Measurements from ENCODE around the gene DTNB.

Gene DTNB

GRCh38 chr2:25664965-25665307, 8.4 kb downstream of the DTNB start:
- TF ChIP-seq CTCF (IDR thresholded peaks at IDR 0.05; ENCODE audit: insufficient read depth, low read length, poor library complexity, severe bottlenecking) (no peak), EZH2phosphoT487 (conservative IDR thresholded peaks at IDR 0.05; ENCODE audit: low read length) (no peak)

GRCh38 chr2:25664183-25664964, 9.0 kb downstream of the DTNB start:
- peaks cover 32% of the 10 kb centered on the region; the same call in 1 of the 2 replicates for H4K20me1 ChIP-seq (ENCODE audit: low read depth, low read length)
- H3K79me2 ChIP-seq (ENCODE audit: insufficient read depth, low read length) = 0 out of 2 replicates have a peak, but pooled peaks cover under 1% of the 10 kb centered on the region
- no peak overlapping the region for H3K27ac ChIP-seq (ENCODE audit: low read depth, low read length)
- no peak overlapping the region for H3K9ac ChIP-seq (ENCODE audit: low read length)
- no peaks in the 10 kb centered on the region for H3F3A ChIP-seq (ENCODE audit: insufficient read depth)
- no peak overlapping the region for H3K4me2 ChIP-seq (ENCODE audit: low read depth, low read length, poor library complexity, severe bottlenecking)
- H3K36me3 ChIP-seq (ENCODE audit: low read length) = no peaks in the 10 kb centered on the region
- no peak overlapping the region for H3K4me3 ChIP-seq (ENCODE audit: insufficient read depth, low read length, poor library complexity, severe bottlenecking)
- H3K9me3 ChIP-seq (ENCODE audit: insufficient read depth, low read length) = no peaks in the 10 kb centered on the region
- H3K9me2 ChIP-seq (replicated peaks; ENCODE audit: insufficient read depth, low read length) = no peaks in the 10 kb centered on the region
- TF ChIP-seq CTCF (IDR thresholded peaks at IDR 0.05; ENCODE audit: insufficient read depth, low read length, poor library complexity, severe bottlenecking) (peak; percentile 43), EZH2phosphoT487 (conservative IDR thresholded peaks at IDR 0.05; ENCODE audit: low read length) (no peak)
- H3K27me3 ChIP-seq (ENCODE audit: low read length) = no peaks in the 10 kb centered on the region
- no peak overlapping the region for H2AFZ ChIP-seq (ENCODE audit: low read depth, low read length, severe bottlenecking)

More at GRCh38 chr2:25664965-25665307, 8.4 kb downstream of the DTNB start:
- H3K4me2 ChIP-seq (ENCODE audit: low read depth, low read length, poor library complexity, severe bottlenecking) = no peak overlapping the region
- H3K9me3 ChIP-seq (ENCODE audit: insufficient read depth, low read length) = no peaks in the 10 kb centered on the region
- H3K36me3 ChIP-seq (ENCODE audit: low read length) = no peaks in the 10 kb centered on the region
- no peak overlapping the region for H3K4me3 ChIP-seq (ENCODE audit: insufficient read depth, low read length, poor library complexity, severe bottlenecking)
- H3K27ac ChIP-seq (ENCODE audit: low read depth, low read length) = no peak overlapping the region
- peaks cover 30% of the 10 kb centered on the region; the same call in 1 of the 2 replicates for H4K20me1 ChIP-seq (ENCODE audit: low read depth, low read length)
- H3K9me2 ChIP-seq (replicated peaks; ENCODE audit: insufficient read depth, low read length) = no peaks in the 10 kb centered on the region
- no peaks in the 10 kb centered on the region for H3F3A ChIP-seq (ENCODE audit: insufficient read depth)
- H2AFZ ChIP-seq (ENCODE audit: low read depth, low read length, severe bottlenecking) = no peak overlapping the region
- H3K9ac ChIP-seq (ENCODE audit: low read length) = no peak overlapping the region
- H3K27me3 ChIP-seq (ENCODE audit: low read length) = no peaks in the 10 kb centered on the region
- 0 out of 2 replicates have a peak, but pooled peaks cover 6% of the 10 kb centered on the region for H3K79me2 ChIP-seq (ENCODE audit: insufficient read depth, low read length)

- no peak overlapping the region for H3K9ac ChIP-seq (ENCODE audit: low read length)
- H3F3A ChIP-seq (ENCODE audit: insufficient read depth) = no peaks in the 10 kb centered on the region
- H3K4me2 ChIP-seq (ENCODE audit: low read depth, low read length, poor library complexity, severe bottlenecking) = no peak overlapping the region
- no peaks in the 10 kb centered on the region for H3K9me3 ChIP-seq (ENCODE audit: insufficient read depth, low read length)
- TF ChIP-seq EZH2phosphoT487 (conservative IDR thresholded peaks at IDR 0.05; ENCODE audit: low read length) (no peak), CTCF (IDR thresholded peaks at IDR 0.05; ENCODE audit: insufficient read depth, low read length, poor library complexity, severe bottlenecking) (no peak)
- H3K79me2 ChIP-seq (ENCODE audit: insufficient read depth, low read length) = no peaks in the 10 kb centered on the region; the same call in 1 of the 2 replicates
- H3K9me2 ChIP-seq (replicated peaks; ENCODE audit: insufficient read depth, low read length) = no peaks in the 10 kb centered on the region
- no peak overlapping the region for H3K4me3 ChIP-seq (ENCODE audit: insufficient read depth, low read length, poor library complexity, severe bottlenecking)
- H3K36me3 ChIP-seq (ENCODE audit: low read length) = no peaks in the 10 kb centered on the region
- no peak overlapping the region for H3K27ac ChIP-seq (ENCODE audit: low read depth, low read length)
- no peak overlapping the region for H2AFZ ChIP-seq (ENCODE audit: low read depth, low read length, severe bottlenecking)
- H3K27me3 ChIP-seq (ENCODE audit: low read length) = no peaks in the 10 kb centered on the region
- H4K20me1 ChIP-seq (ENCODE audit: low read depth, low read length) = peaks cover 16% of the 10 kb centered on the region
These were observed 18.1 kb downstream of the DTNB start for GRCh38 chr2:25655316-25655715.
